ENCODE data around the gene AFG1L.
"Not testable (repeated sequence)": the region's sequence is repeated elsewhere in the genome, so short reads cannot be mapped to it uniquely, and the experiment has no call there.

Gene AFG1L

GRCh38 chr6:108291091-108291490 lies 3.8 kb upstream of the AFG1L start:
- DNase-seq = no peak

DNA sequence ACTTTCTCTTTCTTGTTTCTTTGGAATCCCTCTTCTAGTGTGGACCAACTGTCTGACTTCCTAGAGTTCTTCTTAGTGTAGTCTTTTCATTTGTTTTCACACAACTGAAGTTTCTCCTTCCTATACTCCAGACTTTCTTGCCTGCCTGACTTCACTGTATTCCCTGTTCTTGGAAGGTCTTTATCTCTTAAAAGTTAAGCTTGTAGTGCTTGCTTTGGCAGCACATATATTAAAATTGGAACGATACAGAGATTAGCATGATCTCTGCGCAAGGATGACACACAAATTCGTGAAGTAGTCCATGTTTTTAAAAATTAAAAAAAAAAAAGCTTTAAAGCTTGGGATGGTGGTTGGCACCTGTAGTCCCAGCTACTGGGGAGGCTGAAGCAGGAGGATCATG lies 2.3 kb upstream of the AFG1L start:
- not testable (repeated sequence) for DNase-seq

GRCh38 chr6:108293527-108294296 lies 1.1 kb upstream of the AFG1L start:
- no peak for DNase-seq

GRCh38 chr6:108294297-108294726 lies 542 bp upstream of the AFG1L start:
- DNase-seq = no peak

DNA sequence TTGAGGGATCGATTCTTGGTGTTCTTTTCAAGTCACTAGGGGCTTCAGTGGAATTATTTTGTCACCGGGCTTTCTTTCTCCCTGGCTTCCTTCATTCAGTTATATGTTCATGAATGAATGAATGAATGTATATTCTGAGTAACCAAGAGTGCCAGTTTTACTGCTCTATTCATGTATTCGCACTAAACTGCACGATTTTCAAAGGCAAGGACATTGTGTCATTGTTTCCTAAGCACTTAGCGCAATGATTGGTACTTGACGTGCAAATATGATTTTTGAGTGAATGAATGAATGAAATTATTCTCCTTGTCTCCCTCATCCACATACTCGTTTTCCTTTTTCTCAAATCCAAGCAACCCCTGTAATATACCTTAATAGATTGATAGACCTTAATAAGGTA lies 822 bp downstream of the AFG1L start:
- no peak for DNase-seq

GRCh38 chr6:108302386-108302785 lies 7.5 kb downstream of the AFG1L start:
- no peak for DNase-seq

DNA sequence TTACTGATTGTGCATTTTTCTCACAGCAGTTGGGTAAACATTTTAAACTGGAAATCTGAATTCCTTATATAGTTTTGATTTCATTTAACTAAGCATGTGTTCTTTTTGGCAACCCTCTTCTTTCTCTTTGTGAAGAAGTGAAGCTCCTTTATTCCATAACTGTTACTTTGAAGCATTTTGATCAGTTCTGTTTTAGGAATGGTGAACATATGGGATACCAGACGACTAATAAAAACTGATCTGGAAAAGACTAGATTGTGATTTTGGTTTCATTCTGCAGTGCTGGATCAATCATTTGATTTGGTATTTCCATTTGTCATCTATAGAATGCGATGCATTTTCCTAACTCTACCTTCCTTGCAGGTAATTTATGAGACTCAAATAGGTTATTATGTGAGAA lies 9.8 kb downstream of the AFG1L start:
- DNase-seq = no peak

GRCh38 chr6:108308641-108309040 lies 13.8 kb downstream of the AFG1L start:
- DNase-seq = not testable (repeated sequence)

DNA sequence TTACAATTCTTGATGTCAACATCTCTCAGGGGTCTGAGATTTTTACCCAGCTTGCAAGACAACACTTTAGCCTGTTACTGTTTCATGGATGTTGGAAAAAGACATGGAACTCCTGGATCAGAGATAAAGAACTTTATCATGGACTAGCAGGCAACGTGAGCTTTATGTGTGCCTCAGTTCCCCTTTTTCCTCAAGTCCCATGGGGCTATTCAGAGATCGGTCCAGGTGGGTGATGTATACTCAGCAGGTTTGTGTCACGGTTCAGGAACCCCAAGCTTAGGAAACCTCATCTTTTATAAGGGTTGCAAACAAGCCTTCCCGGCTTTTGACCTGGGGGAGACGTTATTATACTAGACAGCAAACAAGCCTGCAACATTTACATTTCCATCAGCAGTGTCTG lies 15.0 kb downstream of the AFG1L start:
- DNase-seq = no peak

- no peak for DNase-seq
These were observed 17.8 kb downstream of the AFG1L start for GRCh38 chr6:108312605-108313004.

DNA sequence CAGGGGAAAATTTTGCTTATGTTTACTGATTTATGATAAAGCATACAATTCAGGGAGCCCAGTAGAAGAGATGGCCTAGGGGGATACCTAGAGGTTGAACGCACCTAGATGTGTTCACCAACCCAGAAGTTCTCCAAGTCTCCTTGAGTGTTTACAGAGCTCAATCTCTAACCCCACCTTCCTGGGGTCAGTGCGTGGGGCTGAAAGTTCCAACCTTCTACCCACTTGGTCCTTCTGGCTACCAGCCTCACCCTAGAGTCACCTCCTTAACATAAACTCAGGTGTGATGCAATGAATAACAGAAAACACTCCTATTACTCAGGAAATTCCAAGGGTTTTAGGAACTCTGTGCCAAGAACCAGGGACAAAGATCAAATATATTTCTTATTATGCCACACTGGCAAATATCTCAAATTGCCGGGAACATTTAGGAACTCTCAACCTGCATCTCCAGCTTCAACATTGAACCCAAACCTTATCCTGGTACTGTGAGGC lies 26.4 kb downstream of the AFG1L start:
- no peak for DNase-seq

DNA sequence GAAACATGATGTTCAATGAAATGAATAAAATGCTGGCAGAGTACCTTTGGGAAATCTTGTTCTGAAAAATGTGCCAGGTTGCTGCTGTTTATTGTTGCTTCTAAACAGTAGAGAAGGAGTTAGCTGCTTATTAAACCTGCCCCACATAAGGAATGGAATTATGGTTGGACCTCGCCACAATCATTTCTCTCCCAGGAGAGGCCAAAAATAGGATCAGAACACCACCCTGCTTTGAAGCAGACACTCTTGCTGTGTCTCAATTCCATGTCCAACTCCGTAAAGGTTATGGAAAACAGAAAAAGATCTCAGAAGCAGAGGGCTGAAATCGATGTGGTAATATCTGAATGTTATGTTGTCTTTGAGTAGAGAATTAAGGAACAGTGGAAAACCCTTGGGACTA lies 27.9 kb downstream of the AFG1L start:
- no peak for DNase-seq

GRCh38 chr6:108323710-108324466 lies 29.0 kb downstream of the AFG1L start:
- DNase-seq = no peak

- not testable (repeated sequence) for DNase-seq
These were observed 35.4 kb downstream of the AFG1L start for GRCh38 chr6:108330221-108330785.

DNA sequence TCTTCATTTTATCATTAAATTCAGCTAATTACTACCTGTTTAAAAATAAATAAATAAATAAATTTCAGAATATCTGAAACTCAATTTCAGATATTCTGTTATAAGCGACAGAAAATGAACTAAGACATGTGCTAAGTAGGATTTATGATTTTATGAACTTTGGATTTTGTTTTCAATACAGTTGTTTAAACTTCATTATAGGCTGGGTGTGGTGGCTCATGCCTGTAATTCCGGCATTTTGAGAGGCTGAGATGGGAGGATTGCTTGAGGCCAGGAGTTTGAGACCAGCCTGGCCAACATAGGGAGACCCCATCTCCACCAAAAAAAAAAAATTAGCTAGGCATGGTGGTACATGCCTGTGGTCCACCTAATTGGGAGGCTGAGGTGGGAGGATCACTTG lies 36.0 kb downstream of the AFG1L start:
- DNase-seq = no peak

GRCh38 chr6:108331982-108332381 lies 37.1 kb downstream of the AFG1L start:
- no peak for DNase-seq

DNA sequence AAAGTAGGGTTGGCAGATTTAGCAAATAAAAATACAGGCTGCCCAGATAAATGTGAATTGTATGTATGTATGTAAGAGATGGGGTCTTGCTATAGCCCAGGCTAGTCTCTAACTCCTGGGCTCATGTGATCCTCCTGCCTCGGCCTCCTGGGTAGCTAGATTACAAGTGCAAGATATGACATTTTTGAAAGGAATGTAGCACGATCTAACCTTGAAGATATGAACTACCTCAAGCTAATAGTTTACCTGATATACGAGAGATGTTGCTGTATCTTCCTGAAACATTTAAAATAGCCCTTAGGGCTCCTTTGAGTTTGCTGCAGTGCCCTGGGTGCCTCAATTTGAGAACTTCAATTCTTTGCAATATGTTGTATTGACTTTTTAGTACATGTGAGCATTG lies 42.1 kb downstream of the AFG1L start:
- no peak for DNase-seq

- no peak for DNase-seq
These were observed 42.9 kb downstream of the AFG1L start for GRCh38 chr6:108337721-108338120.

DNA sequence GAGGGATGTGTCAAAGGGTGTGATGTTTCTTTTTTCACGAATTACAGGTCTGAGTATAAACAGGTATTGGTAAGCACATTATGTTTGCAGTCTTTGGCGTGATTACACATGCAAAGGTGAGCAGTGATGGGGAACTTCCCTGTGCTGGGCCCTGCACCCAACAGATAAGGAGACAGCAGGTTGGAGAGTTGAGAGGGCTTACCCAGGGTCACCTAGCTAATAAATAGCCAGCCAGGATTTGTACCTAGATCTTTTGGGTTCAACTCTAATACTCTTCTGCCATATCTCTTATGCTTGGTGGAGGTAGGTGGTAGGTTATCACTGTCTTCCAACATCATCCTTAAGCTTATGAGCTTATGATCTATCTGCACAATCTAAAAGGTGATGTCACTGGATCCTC lies 46.5 kb downstream of the AFG1L start:
- no peak for DNase-seq

DNA sequence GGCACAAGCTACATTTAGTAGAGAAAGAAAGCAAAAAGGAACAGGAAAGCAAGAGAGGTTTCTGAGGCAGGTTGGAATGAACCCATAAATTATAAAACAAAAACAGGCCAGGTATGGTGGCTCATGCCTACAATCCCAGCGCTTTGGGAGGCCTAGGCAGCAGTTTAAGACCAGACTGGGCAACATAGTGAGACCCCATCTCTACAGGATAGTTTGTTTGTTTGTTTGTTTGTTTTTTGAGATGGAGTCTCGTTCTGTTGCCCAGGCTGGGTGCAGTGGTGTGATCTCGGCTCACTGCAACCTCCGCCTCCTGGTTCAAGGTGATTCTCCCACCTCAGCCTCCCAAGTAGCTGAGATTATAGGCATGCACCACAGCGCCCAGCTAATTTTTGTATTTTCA lies 49.0 kb downstream of the AFG1L start:
- no peak for DNase-seq

- DNase-seq = no peak
These were observed 53.9 kb downstream of the AFG1L start for GRCh38 chr6:108348655-108349349.

- DNase-seq = no peak
These were observed 55.7 kb downstream of the AFG1L start for GRCh38 chr6:108350528-108350927.

DNA sequence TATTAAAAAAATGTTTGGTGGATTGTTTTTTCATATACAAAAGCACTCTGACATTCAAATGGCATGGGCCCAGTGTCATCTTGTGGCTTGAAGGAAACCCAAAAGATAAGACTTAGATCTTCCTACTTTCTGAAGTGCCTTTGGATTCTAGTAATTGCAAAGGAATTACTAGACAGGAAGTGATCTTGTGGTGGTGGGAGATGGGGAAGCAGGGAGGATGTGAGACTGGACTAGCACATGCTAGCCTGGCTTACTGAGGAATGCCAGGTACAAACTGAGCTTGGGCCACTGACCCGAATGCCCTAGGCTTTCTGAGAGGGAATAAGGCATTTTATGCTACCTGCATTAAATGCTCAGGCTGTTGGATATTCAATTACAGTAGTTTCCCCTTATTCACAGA lies 59.0 kb downstream of the AFG1L start:
- DNase-seq = no peak

Measured in activated CD4-positive, CD25-positive, alpha-beta regulatory T cell (primary cell).